ENCODE results near the gene CAP1.

DNA sequence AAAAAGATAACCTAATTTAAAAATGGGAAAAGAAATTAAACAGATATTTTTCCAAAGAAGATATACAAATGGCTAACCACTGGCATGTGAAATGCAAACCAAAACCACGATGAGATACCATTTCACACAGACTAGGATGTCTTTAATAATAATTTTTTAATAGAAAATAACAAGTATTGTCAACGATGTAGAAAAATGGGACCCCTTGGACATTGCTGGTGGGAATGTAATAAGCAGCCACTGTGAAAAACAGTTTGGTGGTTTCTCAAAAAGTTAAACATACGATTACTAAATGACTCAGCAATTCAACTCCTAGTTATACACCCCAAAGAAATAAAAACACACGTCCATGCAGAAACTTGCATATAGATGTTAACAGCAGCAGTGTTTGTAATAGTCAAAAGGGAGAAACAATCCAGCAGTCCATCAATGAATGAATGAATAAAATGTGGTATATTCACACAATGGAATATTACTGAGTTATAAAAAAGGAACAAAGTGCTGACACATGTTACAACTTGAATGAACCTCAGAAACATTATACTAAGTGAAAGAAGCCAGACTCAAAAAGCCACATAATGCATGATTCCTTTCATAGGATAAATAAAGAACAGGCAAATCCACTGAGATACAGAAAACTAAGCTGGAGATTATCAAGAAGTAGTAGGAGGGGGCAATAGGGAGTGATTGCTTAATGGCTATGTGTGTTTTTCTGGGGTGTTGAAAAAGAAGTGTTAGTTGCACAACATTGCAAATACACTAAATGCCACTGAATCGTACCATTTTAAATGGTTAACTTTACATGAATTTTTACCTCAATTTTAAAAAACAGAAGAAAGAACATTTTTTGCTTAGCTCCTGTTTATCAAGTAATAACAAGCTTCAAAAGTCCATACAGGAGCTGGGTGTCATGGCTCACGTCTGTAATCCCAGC lies 52.4 kb downstream of the CAP1 start:
- TF ChIP-seq POLR2A (IDR thresholded peaks at IDR 0.05; ENCODE audit: low read depth, low read length), result no peak
- no peak for TF ChIP-seq POLR2AphosphoS5 (IDR thresholded peaks at IDR 0.05; ENCODE audit: low read depth, low read length)
- no peak for TF ChIP-seq TAF1 (IDR thresholded peaks at IDR 0.05; ENCODE audit: borderline replicate concordance, low read depth, low read length)
